WTC11 (cell line): ENCODE results near the gene MID1.

Source experiments
- FOXJ3 ChIP-seq: sonication (generic); formaldehyde crosslinking; IDR thresholded peaks from 2 replicates; pipeline ENCODE4 v1.9.0; 2021; ENCODE audit warnings: missing genetic modification reagents, mild to moderate bottlenecking, borderline replicate concordance
- MYBL2 ChIP-seq: sonication (generic); formaldehyde crosslinking; IDR thresholded peaks from 2 replicates; pipeline ENCODE4 v1.8.1; 2023; ENCODE audit warnings: mild to moderate bottlenecking, moderate library complexity, missing genetic modification reagents
- SMAD4 ChIP-seq: sonication (generic); formaldehyde crosslinking; IDR thresholded peaks from 2 replicates; pipeline ENCODE4 v1.8.0; 2022; ENCODE audit warnings: mild to moderate bottlenecking, missing genetic modification reagents
- ZNF121 ChIP-seq: sonication (generic); formaldehyde crosslinking; IDR thresholded peaks from 2 replicates; pipeline ENCODE4 v1.8.0; 2023; ENCODE audit warnings: missing genetic modification reagents
- TF ChIP-seq, protein P1 (sequence below): fragments of 200-600 bp; IDR thresholded peaks from 2 replicates; pipeline ENCODE4 v1.8.0; 2022; ENCODE audit warnings: antibody characterized with exemption
- TF ChIP-seq, protein P2 (sequence below): sonication (generic); formaldehyde crosslinking; IDR thresholded peaks from 2 replicates; pipeline ENCODE4 v1.8.0; 2022; ENCODE audit warnings: mild to moderate bottlenecking, missing genetic modification reagents
- TF ChIP-seq, protein P3 (sequence below): sonication (generic); formaldehyde crosslinking; IDR thresholded peaks from 2 replicates; pipeline ENCODE4 v1.8.0; 2023; ENCODE audit warnings: missing genetic modification reagents
- TF ChIP-seq, protein P4 (sequence below): sonication (generic); formaldehyde crosslinking; conservative IDR thresholded peaks from 2 replicates; pipeline ENCODE4 v1.8.1; 2022; ENCODE audit warnings: mild to moderate bottlenecking, missing genetic modification reagents

DNA sequence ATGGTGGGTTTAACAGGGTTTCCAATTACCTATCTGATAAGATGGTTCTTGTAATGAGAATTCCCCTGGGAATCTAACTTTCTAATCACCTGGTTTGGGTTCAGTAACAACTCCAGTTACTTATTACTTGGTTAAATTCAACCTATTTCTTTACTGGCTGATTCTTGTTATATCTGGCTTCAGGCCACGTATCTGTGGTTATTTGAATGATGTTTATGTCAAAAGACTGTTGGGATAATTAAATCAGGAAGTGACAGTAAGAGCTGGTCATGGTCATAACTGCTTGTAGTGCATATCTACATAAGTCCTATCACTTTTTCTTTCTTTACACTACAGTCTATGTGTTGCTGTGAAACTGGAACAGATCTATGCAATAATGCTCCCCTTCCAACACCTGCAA, 108.1 kb downstream of the MID1 start:
- no peak for TF ChIP-seq MYBL2 (CRISPR knock-in tag)
- TF ChIP-seq, protein P1, sequence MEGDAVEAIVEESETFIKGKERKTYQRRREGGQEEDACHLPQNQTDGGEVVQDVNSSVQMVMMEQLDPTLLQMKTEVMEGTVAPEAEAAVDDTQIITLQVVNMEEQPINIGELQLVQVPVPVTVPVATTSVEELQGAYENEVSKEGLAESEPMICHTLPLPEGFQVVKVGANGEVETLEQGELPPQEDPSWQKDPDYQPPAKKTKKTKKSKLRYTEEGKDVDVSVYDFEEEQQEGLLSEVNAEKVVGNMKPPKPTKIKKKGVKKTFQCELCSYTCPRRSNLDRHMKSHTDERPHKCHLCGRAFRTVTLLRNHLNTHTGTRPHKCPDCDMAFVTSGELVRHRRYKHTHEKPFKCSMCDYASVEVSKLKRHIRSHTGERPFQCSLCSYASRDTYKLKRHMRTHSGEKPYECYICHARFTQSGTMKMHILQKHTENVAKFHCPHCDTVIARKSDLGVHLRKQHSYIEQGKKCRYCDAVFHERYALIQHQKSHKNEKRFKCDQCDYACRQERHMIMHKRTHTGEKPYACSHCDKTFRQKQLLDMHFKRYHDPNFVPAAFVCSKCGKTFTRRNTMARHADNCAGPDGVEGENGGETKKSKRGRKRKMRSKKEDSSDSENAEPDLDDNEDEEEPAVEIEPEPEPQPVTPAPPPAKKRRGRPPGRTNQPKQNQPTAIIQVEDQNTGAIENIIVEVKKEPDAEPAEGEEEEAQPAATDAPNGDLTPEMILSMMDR, result no peak
- TF ChIP-seq, protein P2, sequence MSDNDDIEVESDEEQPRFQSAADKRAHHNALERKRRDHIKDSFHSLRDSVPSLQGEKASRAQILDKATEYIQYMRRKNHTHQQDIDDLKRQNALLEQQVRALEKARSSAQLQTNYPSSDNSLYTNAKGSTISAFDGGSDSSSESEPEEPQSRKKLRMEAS, result no peak
- TF ChIP-seq ZNF121 (CRISPR knock-in tag), result no peak
- TF ChIP-seq SMAD4 (CRISPR knock-in tag), result no peak
- TF ChIP-seq FOXJ3 (CRISPR knock-in tag), result no peak
- TF ChIP-seq, protein P3, sequence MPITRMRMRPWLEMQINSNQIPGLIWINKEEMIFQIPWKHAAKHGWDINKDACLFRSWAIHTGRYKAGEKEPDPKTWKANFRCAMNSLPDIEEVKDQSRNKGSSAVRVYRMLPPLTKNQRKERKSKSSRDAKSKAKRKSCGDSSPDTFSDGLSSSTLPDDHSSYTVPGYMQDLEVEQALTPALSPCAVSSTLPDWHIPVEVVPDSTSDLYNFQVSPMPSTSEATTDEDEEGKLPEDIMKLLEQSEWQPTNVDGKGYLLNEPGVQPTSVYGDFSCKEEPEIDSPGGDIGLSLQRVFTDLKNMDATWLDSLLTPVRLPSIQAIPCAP (CRISPR knock-in tag), result no peak
- TF ChIP-seq, protein P4, sequence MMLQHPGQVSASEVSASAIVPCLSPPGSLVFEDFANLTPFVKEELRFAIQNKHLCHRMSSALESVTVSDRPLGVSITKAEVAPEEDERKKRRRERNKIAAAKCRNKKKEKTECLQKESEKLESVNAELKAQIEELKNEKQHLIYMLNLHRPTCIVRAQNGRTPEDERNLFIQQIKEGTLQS (CRISPR knock-in tag), result no peak
